DOHH2 (cell line): ENCODE measurements around the gene ANKS4B.

ENCODE experiments used
- EZH2phosphoT487 ChIP-seq: fragments of 200-600 bp; sonication (generic); IDR thresholded peaks from 2 replicates; pipeline ENCODE4 v1.6.1; 2017; ENCODE audit warnings: borderline replicate concordance, mild to moderate bottlenecking, antibody characterized with exemption, low read length, moderate library complexity, mixed read lengths
- TF ChIP-seq, protein P1 (sequence below): fragments of 200-600 bp; sonication (generic); IDR thresholded peaks from one replicate; pipeline ENCODE4 v1.5.1; 2014; ENCODE audit warnings: antibody characterized with exemption, mild to moderate bottlenecking, low read depth, low read length; ENCODE audit not compliant: poor library complexity, severe bottlenecking

DNA sequence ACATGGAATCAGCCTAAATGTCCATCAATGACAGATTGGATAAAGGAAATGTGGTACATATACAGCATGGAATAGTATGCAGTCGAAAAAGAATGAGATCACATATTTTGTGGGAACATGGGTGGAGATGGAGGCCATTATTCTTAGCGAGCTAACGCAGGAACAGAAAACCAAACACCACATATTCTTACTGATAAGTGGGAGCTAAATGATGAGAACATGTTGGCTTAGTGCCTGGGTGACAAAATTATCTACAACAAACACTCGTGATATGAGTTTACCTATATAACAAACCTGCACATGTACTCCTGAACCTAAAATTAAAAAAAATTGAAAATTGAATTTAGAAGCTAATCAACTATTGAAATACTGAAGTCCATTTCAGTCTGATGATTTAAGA, 6.1 kb downstream of the ANKS4B start:
- TF ChIP-seq, protein P1, sequence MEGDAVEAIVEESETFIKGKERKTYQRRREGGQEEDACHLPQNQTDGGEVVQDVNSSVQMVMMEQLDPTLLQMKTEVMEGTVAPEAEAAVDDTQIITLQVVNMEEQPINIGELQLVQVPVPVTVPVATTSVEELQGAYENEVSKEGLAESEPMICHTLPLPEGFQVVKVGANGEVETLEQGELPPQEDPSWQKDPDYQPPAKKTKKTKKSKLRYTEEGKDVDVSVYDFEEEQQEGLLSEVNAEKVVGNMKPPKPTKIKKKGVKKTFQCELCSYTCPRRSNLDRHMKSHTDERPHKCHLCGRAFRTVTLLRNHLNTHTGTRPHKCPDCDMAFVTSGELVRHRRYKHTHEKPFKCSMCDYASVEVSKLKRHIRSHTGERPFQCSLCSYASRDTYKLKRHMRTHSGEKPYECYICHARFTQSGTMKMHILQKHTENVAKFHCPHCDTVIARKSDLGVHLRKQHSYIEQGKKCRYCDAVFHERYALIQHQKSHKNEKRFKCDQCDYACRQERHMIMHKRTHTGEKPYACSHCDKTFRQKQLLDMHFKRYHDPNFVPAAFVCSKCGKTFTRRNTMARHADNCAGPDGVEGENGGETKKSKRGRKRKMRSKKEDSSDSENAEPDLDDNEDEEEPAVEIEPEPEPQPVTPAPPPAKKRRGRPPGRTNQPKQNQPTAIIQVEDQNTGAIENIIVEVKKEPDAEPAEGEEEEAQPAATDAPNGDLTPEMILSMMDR, result no peak
- no peak for TF ChIP-seq EZH2phosphoT487
